HG02973 (cell line): ENCODE measurements around the gene NFX1.

Source experiments
- ATAC-seq: cut with Tn5 transposase; IDR thresholded peaks from one replicate; pipeline ENCODE4 v1.9.1; 2021; ENCODE audit warnings: moderate library complexity; ENCODE audit not compliant: unreplicated experiment

NFX1 gene

DNA sequence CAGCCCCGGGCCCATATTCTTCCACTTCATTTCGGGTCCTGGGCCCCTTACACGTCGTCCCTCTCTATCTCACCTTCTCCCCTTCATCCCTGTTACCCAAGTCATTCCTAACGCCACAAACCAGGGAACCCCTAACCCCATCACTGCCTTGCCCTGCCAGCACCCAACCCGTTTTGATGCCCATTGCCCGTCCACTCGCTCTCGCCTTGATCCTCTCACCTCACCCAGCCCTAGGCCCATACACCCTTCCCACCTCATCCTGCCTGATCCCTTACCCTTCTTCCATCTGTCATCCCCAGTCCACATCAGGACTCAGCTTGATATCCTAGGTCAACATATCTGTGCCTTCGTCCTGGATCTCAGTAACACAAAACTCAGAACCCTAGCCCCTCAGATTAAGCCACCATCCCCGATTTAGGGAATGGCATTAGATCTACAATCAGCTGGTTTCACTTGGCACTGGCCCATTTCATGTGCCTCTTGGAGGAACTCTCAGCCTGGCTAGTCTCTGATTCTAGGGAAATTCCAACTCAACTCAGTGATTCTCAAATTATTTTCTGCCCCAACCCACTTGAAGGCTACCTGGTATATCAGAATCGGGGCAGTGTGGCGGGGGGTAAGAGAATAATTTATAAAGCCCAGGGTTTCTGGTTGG, 25.0 kb upstream of the NFX1 start:
- no peak for ATAC-seq

DNA sequence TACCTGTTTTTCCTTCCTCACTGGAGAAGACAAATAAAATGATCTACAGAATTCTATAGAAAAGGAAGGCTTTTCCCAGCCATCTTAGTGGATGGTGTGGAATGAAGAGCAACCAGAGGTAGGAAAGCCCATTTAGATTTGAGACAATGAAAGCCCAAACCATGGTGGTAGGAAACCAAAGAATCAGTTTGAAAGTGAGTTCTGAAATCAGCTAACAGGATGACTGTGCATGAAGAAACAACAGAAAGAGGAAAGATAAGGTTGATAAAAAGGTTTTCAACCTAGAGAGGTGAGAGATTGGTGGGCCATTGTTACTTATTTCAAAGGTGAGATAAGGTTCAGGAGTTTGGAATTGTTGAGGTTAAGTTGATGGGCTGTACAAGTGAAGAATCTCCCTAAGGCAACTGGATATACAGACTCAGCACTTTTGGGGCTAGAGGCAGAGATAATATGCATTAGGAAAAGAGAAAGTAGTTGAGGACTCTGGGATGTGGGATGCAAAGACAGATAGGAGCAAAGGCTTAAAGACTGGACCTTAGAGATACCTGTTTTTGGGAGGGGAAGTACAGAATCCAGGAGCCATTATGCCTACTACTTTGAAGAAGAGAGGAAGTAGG, 23.1 kb upstream of the NFX1 start:
- ATAC-seq: no peak

DNA sequence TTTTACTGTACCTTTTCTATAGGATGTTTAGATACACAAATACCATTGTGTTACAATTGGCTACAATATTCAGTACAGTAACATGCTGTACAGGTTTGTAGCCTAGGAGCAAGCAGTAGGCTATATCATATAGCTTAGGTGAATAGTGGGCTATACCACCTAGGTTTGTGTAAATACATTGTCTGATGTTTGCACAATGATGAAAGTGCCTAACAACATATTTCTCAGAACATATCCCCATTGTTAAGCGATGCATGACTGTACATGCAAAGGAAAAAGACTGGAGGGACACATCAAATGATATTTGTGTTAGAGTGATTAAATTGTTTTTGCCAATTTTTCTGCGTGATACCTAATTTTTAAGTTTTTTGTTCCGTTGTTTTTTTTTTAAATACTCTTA, 20.2 kb upstream of the NFX1 start:
- ATAC-seq: no peak

DNA sequence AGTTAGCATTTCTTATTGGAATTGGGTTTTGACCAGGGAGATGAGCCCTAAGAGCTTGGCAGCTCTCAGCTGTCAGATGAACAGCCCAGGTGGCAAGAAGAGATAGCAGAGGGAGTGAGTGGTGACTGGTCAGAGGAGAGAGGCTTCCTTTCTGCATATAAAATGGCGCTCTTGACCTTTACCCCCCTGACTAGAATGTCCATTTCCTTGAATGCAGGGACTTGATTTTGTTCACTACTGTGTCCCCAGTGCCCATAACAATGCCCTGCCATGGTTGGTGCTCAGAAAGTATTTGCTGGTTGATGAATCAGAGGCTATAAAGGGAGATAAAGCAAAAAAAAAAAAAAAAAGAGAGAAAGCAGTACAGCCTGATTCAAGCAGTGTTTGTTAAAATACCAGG, 18.3 kb upstream of the NFX1 start:
- no peak for ATAC-seq

DNA sequence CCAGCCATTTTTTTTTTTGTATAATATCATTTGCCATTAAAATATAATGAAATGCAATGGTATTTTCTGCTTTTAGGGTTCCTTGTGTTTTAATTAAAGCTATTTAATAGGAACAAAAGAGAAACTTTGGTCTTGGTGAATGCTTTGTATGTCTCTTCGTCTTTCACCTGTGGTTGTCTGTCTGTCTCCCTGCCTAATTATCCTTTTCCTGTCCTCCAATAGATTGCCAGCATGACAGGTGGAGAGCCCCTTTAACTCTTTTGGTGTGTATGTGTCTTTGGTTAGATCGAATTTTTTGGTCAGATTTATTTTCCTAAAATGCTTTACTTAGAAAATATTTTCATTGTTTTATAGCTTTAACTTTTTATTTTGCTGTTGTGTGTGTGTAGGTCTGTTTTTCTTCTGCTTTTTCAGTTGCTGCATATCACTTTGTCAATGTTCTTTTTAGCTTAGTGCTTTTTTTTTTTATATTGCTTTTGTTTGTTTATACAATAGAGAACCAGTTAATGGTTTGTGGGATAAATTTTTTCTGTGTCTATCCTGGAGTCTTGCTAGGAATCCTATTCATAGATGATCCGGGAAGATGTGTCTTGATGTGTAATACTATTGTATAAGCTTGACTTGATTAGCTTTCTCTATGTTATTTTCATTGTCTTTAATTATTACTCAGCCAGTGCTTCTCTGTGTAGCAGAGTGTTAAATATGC, 16.9 kb upstream of the NFX1 start:
- no peak for ATAC-seq

DNA sequence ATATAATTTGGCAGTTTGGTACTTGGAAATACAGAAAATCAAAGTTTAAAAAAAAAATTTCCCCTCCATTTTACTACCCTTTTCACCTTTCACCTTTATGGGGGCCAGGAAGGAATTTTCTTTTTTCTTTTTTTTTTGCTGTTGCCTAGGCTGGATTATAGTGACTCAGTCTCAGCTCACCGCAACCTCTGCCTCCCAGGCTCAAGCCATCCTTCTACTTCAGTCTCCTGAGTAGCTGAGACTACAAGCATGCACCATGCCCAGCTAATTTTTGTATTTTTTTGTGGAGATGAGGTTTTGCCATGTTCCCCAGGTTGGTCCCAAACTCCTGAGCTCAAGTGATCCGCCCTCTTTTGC, 16.4 kb upstream of the NFX1 start:
- no peak for ATAC-seq

DNA sequence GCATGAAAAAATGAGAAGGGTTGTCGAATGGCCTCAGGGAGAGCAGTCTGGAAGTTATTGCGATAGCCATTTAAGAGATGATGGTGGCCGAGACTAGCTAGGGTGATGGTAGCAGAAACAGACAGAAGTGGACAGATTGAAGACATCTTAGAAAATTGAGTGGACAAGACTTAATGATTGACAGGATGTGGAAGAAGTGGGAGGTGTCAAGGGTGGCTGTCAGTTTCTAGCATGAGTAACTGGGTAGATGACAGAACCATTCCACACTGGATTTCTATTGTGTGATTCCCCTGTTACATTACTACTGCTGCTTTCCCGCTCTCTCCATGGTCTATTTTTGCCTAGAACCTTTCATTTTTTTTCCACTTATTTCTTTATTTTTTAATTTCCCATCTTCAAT, 12.8 kb upstream of the NFX1 start:
- ATAC-seq: no peak

DNA sequence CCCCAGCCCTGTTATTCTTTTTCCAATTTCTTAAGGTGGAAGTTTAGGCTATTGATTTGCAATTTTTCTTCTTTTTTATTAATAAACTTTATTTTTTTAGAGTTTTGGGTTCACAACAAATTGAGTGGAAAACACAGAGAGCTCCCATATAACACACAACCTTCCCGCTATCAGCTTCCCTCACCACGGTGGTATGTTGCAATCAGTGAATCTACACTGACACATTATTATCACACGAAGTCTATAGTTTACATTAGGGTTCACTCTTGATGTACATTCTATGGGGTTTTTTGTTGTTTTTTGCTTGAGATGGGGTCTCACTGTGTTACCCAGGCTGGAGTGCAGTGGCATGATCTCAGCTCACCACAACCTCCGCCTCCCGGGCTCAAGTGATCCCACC, 4.8 kb upstream of the NFX1 start:
- ATAC-seq: no peak

DNA sequence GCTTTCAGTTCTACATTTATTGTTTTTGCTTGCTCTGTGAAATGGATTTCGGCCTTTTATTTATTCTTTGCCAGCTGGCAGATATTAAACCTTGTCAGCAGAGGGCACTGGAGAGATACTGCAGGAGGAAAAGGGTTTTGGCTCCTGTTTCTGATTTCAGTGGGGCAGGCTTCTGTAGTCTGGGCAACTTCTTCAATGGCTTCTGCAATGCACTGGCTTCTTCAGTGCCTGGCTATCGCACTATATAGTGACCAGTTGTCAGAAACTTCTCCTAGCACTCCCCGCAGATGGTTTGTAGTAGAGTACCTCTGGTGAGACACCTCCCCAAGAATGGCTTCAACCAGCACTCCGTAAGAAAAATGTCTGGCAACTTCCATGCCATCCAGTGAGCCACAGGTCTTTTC, 3.2 kb upstream of the NFX1 start:
- ATAC-seq: no peak

DNA sequence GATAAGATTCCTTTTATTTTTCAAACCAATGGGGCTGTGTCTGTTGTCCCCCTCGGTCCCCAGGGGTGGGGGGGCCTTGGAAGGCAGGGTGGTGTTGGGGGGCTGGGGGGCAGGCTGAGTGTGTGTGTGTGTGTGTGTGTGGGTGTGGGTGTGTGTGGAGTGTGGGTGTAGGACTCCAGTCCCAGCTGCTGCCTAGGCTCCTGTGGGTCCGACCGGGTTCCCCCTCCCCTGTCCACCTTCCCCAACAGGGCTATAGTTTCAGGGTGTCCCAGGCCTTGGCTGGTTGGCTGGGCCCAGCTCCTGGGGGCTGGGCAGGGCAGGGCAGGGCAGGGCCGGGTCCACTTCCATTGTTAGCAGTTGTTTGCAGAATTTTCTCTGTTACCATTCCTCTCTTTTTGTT, 2.1 kb upstream of the NFX1 start:
- no peak for ATAC-seq

DNA sequence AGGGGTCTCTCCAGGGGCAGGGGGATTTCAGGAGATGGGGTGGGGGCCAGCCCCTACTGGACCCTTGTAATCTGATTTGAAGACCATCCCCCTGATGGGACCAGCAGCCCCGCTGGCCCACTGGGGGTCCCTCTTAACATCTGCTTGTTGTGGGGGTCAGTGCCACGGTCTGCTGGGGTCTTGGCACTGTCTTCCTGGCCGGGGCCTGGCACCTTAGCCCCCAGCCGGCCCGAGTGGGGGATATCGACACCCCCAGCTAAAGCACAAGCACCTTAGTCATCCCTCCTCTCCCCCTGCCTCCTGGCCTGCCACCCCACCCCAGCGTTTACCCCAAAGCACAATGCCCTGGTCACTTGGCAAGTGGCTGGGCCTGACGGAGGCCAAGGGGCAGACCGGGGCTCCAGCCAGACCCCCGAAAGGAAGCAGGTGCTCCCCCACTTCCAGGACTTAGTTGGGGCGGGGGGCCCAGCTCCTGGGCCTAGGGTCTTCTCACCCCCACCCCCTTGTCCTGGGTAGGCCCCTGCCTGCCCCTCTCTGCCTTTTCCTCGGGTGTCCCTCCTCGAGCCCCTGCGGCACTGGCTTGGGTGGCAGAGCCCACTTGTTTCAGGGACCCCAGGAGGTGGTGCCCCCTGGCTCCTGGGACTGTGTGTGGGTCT, 1.4 kb upstream of the NFX1 start:
- ATAC-seq: no peak

DNA sequence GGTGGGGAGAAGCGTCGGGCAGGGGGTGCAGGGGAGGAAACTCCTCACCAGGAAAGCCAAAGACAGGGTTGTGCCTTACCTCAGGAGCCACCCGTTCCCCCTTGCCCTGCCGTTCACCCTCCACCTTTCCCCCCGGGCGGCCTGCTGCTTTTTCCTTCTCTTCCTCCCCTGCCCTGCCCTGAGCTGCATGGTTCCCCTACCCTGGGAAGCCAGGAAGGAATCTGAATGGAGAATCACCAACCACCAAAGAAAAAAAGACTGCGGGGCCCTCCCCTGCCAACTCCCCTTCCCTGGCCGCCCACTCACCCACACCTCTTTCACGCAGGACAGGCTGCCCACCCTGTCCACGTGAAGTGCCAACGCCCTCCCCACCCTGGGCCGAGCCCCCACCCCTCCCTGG, 820 bp upstream of the NFX1 start:
- no peak for ATAC-seq

DNA sequence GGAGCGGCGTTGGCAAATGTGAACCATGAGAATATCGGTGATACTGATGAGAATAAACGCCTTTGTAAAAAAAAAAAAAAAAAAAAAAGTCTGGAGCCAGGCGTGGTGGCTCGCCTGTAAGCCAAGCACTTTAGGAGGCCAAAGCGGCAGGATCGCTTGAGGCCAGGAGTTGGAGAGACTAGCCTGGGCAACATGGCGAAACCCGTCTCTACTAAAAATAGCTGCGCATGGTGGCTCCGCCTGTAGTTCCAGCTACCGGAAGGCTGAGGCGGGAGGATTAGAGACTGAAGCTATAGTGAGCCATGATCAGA, 425 bp upstream of the NFX1 start:
- no peak for ATAC-seq

DNA sequence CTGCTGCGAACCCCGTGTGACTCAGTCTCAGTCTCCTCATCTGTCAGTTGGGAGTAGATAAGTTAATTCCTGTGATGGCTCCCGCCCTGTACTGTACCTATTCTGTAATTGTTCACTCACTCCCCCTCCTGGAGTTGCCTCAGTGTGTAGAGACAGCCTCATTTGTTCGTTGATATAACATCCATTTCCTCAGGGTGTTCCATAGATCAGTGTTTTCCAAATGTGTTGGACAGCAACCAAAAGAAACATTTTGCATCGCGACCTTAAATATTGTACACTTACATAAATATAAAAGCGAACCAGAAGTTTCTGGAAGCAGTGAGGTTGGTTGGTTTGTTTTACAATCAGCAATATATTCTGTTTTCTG, 698 bp downstream of the NFX1 start:
- no peak for ATAC-seq

DNA sequence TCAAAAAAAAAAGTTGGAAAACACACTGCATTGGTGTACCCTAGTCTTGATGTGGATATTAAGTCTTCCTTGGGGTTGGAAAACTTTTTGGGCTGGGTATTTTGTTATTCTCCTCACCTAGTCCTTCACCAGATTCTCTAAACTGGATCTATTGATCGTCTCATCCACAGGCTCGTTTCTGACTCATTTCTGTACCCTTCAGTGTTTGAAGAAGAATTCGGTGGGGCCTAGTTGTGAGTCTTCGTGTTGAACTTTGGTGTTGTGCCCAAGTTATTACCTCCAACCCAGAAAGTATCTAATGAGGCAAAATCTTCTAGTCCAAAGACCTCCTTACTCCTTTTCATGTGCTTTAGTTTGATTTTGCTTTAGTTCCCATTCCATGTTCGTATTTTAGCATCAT, 1.6 kb downstream of the NFX1 start:
- ATAC-seq: no peak

DNA sequence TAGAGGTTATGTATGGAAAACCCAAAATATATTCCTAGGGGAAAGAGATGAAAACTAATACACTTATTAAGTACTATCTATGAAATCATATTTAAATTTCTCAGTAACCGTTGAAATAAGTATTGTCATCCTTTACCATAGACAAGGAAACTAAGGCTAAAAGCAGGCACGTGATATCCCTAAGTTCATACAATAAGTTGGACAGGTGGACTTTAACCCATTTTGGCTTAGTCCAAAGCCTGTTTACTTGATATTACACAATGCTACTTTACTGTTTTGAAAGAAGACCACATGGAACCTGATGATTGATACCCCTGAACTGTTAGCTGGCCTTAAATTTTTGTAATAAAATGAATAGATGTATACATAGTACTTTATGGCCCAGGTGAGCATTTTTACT, 3.5 kb downstream of the NFX1 start:
- ATAC-seq: no peak

DNA sequence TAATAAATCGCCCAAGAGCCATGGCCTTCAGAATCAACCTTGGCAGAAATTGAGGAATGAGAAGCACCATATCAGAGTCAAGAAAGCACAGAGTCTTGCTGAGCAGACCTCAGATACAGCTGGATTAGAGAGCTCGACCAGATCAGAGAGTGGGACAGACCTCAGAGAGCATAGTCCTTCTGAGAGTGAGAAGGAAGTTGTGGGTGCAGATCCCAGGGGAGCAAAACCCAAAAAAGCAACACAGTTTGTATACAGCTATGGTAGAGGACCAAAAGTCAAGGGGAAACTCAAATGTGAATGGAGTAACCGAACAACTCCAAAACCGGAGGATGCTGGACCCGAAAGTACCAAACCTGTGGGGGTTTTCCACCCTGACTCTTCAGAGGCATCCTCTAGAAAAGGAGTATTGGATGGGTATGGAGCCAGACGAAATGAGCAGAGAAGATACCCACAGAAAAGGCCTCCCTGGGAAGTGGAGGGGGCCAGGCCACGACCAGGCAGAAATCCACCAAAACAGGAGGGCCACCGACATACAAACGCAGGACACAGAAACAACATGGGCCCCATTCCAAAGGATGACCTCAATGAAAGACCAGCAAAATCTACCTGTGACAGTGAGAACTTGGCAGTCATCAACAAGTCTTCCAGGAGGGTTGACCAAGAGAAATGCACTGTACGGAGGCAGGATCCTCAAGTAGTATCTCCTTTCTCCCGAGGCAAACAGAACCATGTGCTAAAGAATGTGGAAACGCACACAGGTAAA, 4.5 kb downstream of the NFX1 start:
- ATAC-seq: no peak

DNA sequence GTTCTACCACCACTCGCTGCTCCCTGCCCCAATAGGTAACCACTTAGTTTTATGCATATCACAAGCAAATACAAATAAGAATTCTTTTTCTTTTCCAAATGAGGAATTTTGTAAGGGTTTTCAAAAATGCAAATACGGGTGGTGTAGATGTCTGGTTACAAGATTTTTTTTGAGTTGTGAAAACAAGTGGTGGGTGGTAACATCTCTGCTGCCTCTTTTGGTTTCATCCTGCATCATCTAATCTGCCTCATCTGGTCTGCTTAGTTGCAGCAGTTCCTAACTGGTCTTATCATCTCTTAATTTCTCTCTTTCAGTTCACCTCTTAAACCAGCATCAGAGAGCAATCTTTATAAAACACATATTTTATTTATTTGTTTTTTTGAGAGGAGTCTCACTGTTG, 5.3 kb downstream of the NFX1 start:
- peak; percentile 41 for ATAC-seq

DNA sequence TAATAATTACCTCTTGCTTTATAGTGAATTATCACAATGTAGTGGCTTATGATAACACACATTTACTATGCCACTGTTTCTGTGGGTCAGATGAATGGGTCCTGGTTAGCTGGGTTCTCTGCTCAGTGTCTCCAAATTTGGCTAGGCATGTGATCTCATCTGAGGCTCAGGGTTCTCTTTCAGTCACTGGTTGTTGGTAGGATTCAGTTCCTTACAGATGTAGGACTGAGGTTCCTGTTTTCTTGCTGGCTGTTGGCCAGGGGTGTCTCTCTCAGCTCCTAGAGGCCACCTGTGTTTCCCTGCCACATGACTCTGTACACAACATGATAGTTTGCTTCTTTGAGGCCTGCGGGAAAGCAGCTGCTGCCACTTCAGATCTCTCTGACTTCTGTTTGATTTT, 7.1 kb downstream of the NFX1 start:
- peak; percentile 91 for ATAC-seq

DNA sequence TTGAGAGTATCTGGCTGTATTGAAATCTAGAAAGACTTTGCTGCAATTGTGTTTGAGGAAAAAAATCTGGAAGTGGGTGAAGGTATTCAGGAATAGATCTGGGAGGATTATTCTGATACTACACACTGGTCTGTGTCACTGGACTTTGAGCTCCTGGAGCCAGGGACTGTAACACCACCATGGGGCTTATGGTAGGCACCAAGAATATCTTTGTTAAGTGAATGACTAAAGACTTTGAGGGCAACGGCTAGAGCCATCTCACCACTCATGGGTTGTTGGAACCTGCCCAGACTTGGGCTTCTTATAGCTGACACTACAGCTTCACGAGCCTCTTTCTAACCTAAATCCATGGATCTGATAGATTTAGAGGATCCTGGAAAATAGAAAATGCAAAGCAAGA, 10.2 kb downstream of the NFX1 start:
- ATAC-seq: no peak

DNA sequence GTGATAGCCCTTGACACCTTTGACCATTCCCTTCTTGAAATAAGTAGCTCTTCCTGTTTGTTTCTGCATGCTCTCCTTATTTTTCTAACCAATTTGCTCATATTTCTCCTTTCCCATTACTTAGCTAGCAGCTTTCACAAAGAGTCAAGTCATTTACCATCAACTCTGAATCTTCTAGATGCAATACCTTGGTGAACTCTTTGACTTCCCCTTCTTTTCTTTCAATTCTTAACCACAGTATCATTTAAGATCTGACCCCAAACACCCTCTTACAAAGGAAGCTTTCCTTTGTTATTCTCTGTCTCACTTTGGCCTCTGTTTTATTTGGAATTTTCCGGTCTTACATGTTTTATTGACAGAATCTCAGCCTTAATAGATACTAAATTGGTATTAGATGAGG, 14.0 kb downstream of the NFX1 start:
- no peak for ATAC-seq

DNA sequence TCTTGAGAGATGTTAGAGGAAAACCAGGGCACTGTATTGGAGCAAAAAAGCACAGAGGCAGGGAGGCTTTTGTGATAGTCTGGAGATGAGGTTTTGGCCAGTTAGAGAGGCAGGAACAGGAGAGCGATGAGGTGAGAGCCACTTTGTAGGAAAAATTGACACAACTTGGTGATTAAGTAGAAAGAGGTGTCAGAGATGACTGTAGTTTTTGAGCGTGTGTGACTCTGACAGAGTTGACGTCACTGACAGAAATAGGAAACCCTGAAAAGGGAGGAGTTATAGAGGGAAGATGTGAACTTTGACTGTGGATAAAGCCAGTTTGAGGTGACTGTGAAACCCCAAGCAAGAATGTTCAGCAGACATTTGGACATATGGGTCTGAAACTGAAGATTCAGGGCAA, 15.7 kb downstream of the NFX1 start:
- ATAC-seq: no peak
